ENCODE measurements around the gene MESP1.

DNA sequence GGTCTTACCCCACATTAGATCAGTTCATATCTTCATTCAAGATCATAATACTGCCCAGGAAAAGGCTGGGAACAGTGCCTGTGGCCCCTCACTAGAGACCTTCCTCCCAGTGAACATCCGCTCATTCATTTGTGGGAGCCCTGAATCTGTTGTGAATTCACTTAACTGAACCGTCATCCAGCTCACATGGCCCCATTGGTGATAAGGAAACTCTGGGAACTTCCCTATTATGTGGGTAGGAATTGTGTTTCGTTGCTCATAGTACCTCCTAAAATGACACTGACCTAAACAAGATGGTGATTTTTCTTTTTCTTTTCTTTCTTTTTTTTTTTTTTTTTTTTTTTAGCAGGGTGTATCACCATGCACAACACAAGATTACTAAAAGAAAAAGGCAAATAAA is 18.3 kb upstream of the MESP1 start:
- TF ChIP-seq, protein P1, sequence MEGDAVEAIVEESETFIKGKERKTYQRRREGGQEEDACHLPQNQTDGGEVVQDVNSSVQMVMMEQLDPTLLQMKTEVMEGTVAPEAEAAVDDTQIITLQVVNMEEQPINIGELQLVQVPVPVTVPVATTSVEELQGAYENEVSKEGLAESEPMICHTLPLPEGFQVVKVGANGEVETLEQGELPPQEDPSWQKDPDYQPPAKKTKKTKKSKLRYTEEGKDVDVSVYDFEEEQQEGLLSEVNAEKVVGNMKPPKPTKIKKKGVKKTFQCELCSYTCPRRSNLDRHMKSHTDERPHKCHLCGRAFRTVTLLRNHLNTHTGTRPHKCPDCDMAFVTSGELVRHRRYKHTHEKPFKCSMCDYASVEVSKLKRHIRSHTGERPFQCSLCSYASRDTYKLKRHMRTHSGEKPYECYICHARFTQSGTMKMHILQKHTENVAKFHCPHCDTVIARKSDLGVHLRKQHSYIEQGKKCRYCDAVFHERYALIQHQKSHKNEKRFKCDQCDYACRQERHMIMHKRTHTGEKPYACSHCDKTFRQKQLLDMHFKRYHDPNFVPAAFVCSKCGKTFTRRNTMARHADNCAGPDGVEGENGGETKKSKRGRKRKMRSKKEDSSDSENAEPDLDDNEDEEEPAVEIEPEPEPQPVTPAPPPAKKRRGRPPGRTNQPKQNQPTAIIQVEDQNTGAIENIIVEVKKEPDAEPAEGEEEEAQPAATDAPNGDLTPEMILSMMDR (IDR thresholded peaks at IDR 0.05; ENCODE audit: poor library complexity): no peak
- no peak for TF ChIP-seq EZH2 (IDR thresholded peaks at IDR 0.05; ENCODE audit: borderline replicate concordance)
